Sigmoid colon (tissue), 4 donors: Measurements from ENCODE around the gene HMX3.

Experiments
- CTCF ChIP-seq, 4 experiments: fragments of 450-650 bp in 3 of 4; fragments of 200-600 bp in 1 of 4; IDR thresholded peaks; one replicate each; pipeline ENCODE4 v1.5.1; 2016 to 2019; ENCODE audit warnings: antibody characterized with exemption in 4 of 4, mild to moderate bottlenecking in 3 of 4, moderate library complexity in 2 of 4
- EP300 ChIP-seq, 4 donors: sonication (generic); formaldehyde crosslinking; IDR thresholded peaks; one replicate each; pipeline ENCODE4 v1.6.1; 2017; ENCODE audit warnings: antibody characterized with exemption in 4 of 4
- POLR2A ChIP-seq, 2 donors: fragments of 450-650 bp; IDR thresholded peaks; one replicate each; pipeline ENCODE4 v1.6.1; 2016; ENCODE audit warnings: antibody characterized with exemption in 2 of 2, mild to moderate bottlenecking in 2 of 2, moderate library complexity in 2 of 2
- POLR2AphosphoS5 ChIP-seq, 4 donors: sonication (generic); formaldehyde crosslinking; IDR thresholded peaks; one replicate each; pipeline ENCODE4 v1.6.1; 2017; ENCODE audit warnings: antibody characterized with exemption in 4 of 4

GRCh38 chr10:123135415-123136141 lies at the start of gene HMX3:
- TF ChIP-seq POLR2A (IDR thresholded peaks at IDR 0.05) (no peak), CTCF (IDR thresholded peaks at IDR 0.05) (no peak), POLR2AphosphoS5 (IDR thresholded peaks at IDR 0.05) (no peak), EP300 (IDR thresholded peaks at IDR 0.05) (no peak)
